Measurements from ENCODE around the gene ZNRF3.

GRCh38 chr22:29093501-29094300 is 210.3 kb downstream of the ZNRF3 start:
- no peak for TF ChIP-seq TAF1 (IDR thresholded peaks at IDR 0.05; ENCODE audit: low read depth)
- no peak for TF ChIP-seq REST (IDR thresholded peaks at IDR 0.05; ENCODE audit: low read depth)
- TF ChIP-seq RAD21 (IDR thresholded peaks at IDR 0.05; ENCODE audit: low read depth): no peak
- no peak for TF ChIP-seq YY1 (IDR thresholded peaks at IDR 0.05; ENCODE audit: low read depth)
- no peak for TF ChIP-seq EP300 (IDR thresholded peaks at IDR 0.05; ENCODE audit: borderline replicate concordance)

Measured in Ishikawa (cell line).